Pons (tissue), 1 donor: ENCODE data around the gene TBC1D5.

Experiments
- DNase-seq: peaks from one replicate; pipeline ENCODE4 v3.0.0-alpha.2; 2016; ENCODE audit warnings: low spot score

TBC1D5 gene

GRCh38 chr3:17302170-17302569 is 440.3 kb downstream of the TBC1D5 start:
- DNase-seq, result no peak

GRCh38 chr3:17301271-17301670 is 441.2 kb downstream of the TBC1D5 start:
- DNase-seq, result no peak

GRCh38 chr3:17300441-17300840 is 442.0 kb downstream of the TBC1D5 start:
- no peak for DNase-seq

- no peak for DNase-seq
Measured at GRCh38 chr3:17298038-17298437, 444.4 kb downstream of the TBC1D5 start.

GRCh38 chr3:17292556-17292955 is 449.9 kb downstream of the TBC1D5 start:
- no peak for DNase-seq

GRCh38 chr3:17290894-17291293 is 451.5 kb downstream of the TBC1D5 start:
- DNase-seq, result no peak

GRCh38 chr3:17288839-17289399 is 453.5 kb downstream of the TBC1D5 start:
- no peak for DNase-seq

GRCh38 chr3:17287006-17287689 is 455.3 kb downstream of the TBC1D5 start:
- no peak for DNase-seq

- no peak for DNase-seq
Measured at GRCh38 chr3:17278006-17278405, 464.4 kb downstream of the TBC1D5 start.

GRCh38 chr3:17266846-17267245 is 475.6 kb downstream of the TBC1D5 start:
- no peak for DNase-seq

- no peak for DNase-seq
Measured at GRCh38 chr3:17261627-17262369, 480.6 kb downstream of the TBC1D5 start.

- no peak for DNase-seq
Measured at GRCh38 chr3:17260257-17260656, 482.2 kb downstream of the TBC1D5 start.

GRCh38 chr3:17259685-17260084 is 482.7 kb downstream of the TBC1D5 start:
- DNase-seq, result no peak

- DNase-seq, result peak; percentile 61
Measured at GRCh38 chr3:17258823-17259436, 483.5 kb downstream of the TBC1D5 start.

- no peak for DNase-seq
Measured at GRCh38 chr3:17257269-17257668, 485.2 kb downstream of the TBC1D5 start.

GRCh38 chr3:17243621-17244020 is 498.8 kb downstream of the TBC1D5 start:
- DNase-seq, result no peak

- DNase-seq, result no peak
Measured at GRCh38 chr3:17239417-17239816, 503.0 kb downstream of the TBC1D5 start.

- DNase-seq, result no peak
Measured at GRCh38 chr3:17238023-17238422, 504.4 kb downstream of the TBC1D5 start.

- no peak for DNase-seq
Measured at GRCh38 chr3:17235310-17235709, 507.1 kb downstream of the TBC1D5 start.

GRCh38 chr3:17234382-17234781 is 508.0 kb downstream of the TBC1D5 start:
- no peak for DNase-seq

- DNase-seq, result peak; percentile 84
Measured at GRCh38 chr3:17233398-17233800, 509.0 kb downstream of the TBC1D5 start.

GRCh38 chr3:17232442-17232841 is 510.0 kb downstream of the TBC1D5 start:
- no peak for DNase-seq
